ENCODE data around the gene RERE. TPM values are rescaled to one million over a fixed set of nuclear protein-coding genes. Genes with fewer than 3 reads are reported as not detected.

Gene RERE
- total RNA-seq, 1 experiment from 2014 or later: 73.4 TPM

GRCh38 chr1:8554956-8555534 lies 262.4 kb downstream of the RERE start:
- no peak overlapping the region for H3K4me3 ChIP-seq
- DNase-seq: no peak
- intact Hi-C loops (cut with micrococcal nuclease; ENCODE audit: unreplicated experiment): no loop called here
- H3F3A ChIP-seq (ENCODE audit: insufficient read depth, low read depth): no peaks in the 10 kb centered on the region
- no peak overlapping the region for H2AFZ ChIP-seq
- no peaks in the 10 kb centered on the region for H3K27me3 ChIP-seq (ENCODE audit: insufficient read depth, low read depth)
- no TSS peak for BruUV-seq (replicated peaks)
- ChIA-PET POLR2A (ENCODE audit: unreplicated experiment) (no interaction called here), CTCF (interaction anchor here (0.7 kb wide), 1 partner anchor 154 kb away, joined by 14 read pairs; no protein-coding TSS in a partner anchor)
- 0 out of 2 replicates have a peak, but pooled peaks cover 7% of the 10 kb centered on the region for H3K79me2 ChIP-seq (ENCODE audit: low read depth)
- H3K36me3 ChIP-seq (ENCODE audit: low read depth): no peaks in the 10 kb centered on the region
- TF ChIP-seq CTCF (conservative IDR thresholded peaks at IDR 0.05) (no peak), EZH2 (IDR thresholded peaks at IDR 0.05; ENCODE audit: low read depth) (no peak)
- no peak overlapping the region for H3K4me2 ChIP-seq
- H4K20me1 ChIP-seq (ENCODE audit: insufficient read depth): no peaks in the 10 kb centered on the region
- no peaks in the 10 kb centered on the region for H3K4me1 ChIP-seq (replicated peaks; ENCODE audit: insufficient read depth)
- no peak overlapping the region for H3K27ac ChIP-seq
- no peaks in the 10 kb centered on the region for H3K9me2 ChIP-seq (ENCODE audit: insufficient read depth)
- no peaks in the 10 kb centered on the region for H3K9me3 ChIP-seq (ENCODE audit: insufficient read depth, low read depth)

- Histone ChIP-seq H4K20me1 (ENCODE audit: insufficient read depth) (no peaks in the 10 kb centered on the region), H3K27ac (no peak overlapping the region), H3K4me1 (replicated peaks; ENCODE audit: insufficient read depth) (no peaks in the 10 kb centered on the region), H3K79me2 (ENCODE audit: low read depth) (no peaks in the 10 kb centered on the region), H3K9me3 (ENCODE audit: insufficient read depth, low read depth) (no peaks in the 10 kb centered on the region), H3K27me3 (ENCODE audit: insufficient read depth, low read depth) (no peaks in the 10 kb centered on the region), H3K4me3 (no peak overlapping the region), H3K4me2 (no peak overlapping the region), H3F3A (ENCODE audit: insufficient read depth, low read depth) (no peaks in the 10 kb centered on the region), H3K9me2 (ENCODE audit: insufficient read depth) (no peaks in the 10 kb centered on the region), H3K36me3 (ENCODE audit: low read depth) (no peaks in the 10 kb centered on the region), H2AFZ (no peak overlapping the region)
- POLR2A ChIA-PET (ENCODE audit: unreplicated experiment): no interaction called here
- no peak for DNase-seq
- CTCF ChIA-PET: no interaction called here
- no peak for TF ChIP-seq EZH2 (IDR thresholded peaks at IDR 0.05; ENCODE audit: low read depth)
- no peak for TF ChIP-seq CTCF (conservative IDR thresholded peaks at IDR 0.05)
- intact Hi-C loops (cut with micrococcal nuclease; ENCODE audit: unreplicated experiment): no loop called here
- BruUV-seq (replicated peaks): no TSS peak
Observed at GRCh38 chr1:8552820-8553397, 264.5 kb downstream of the RERE start.

GRCh38 chr1:8551613-8552489 lies 265.6 kb downstream of the RERE start:
- no peaks in the 10 kb centered on the region for H3K79me2 ChIP-seq (ENCODE audit: low read depth)
- ChIA-PET CTCF (no interaction called here), POLR2A (ENCODE audit: unreplicated experiment) (no interaction called here)
- no peak for DNase-seq
- H2AFZ ChIP-seq: no peak overlapping the region
- no peaks in the 10 kb centered on the region for H3K9me2 ChIP-seq (ENCODE audit: insufficient read depth)
- TF ChIP-seq EZH2 (IDR thresholded peaks at IDR 0.05; ENCODE audit: low read depth) (no peak), CTCF (conservative IDR thresholded peaks at IDR 0.05) (no peak)
- no peaks in the 10 kb centered on the region for H3K36me3 ChIP-seq (ENCODE audit: low read depth)
- H3K4me3 ChIP-seq: no peak overlapping the region
- no peaks in the 10 kb centered on the region for H3K4me1 ChIP-seq (replicated peaks; ENCODE audit: insufficient read depth)
- H3K4me2 ChIP-seq: no peak overlapping the region
- H3K27me3 ChIP-seq (ENCODE audit: insufficient read depth, low read depth): no peaks in the 10 kb centered on the region
- no TSS peak for BruUV-seq (replicated peaks)
- H3F3A ChIP-seq (ENCODE audit: insufficient read depth, low read depth): no peaks in the 10 kb centered on the region
- no peak overlapping the region for H3K27ac ChIP-seq
- no peaks in the 10 kb centered on the region for H4K20me1 ChIP-seq (ENCODE audit: insufficient read depth)
- H3K9me3 ChIP-seq (ENCODE audit: insufficient read depth, low read depth): no peaks in the 10 kb centered on the region
- intact Hi-C loops (cut with micrococcal nuclease; ENCODE audit: unreplicated experiment): no loop called here

All from PC-9 (cell line).